ENCODE results near the gene BCS1L. TPM values are rescaled to one million over a fixed set of nuclear protein-coding genes. Genes with fewer than 3 reads are reported as not detected.
A peak's percentile ranks its signal among the peaks of the same experiment; 100 is the strongest.

Gene BCS1L
- total and polyA plus RNA-seq, 4 donors, result 12.5 to 111 (median 26.9) TPM

GRCh38 chr2:218648787-218649100 lies 10.7 kb upstream of the BCS1L start:
- Histone ChIP-seq H3K4me1 (ENCODE audit: control insufficient read depth in 1 of 2, insufficient read depth in 2 of 2, low read length in 2 of 2) (no peaks in the 10 kb centered on the region), H3K36me3 (ENCODE audit: control insufficient read depth in 1 of 2, insufficient read depth in 2 of 2, low read length in 1 of 2) (peaks cover 10 to 25% of the 10 kb centered on the region in 2 donors), H3K4me3 (ENCODE audit: low read length in 2 of 2) (no peak overlapping the region), H3K9me3 (ENCODE audit: control insufficient read depth, low read length) (no peaks in the 10 kb centered on the region), H3K27ac (ENCODE audit: low read depth in 1 of 2, low read length in 2 of 2) (no peak overlapping the region), H3K27me3 (ENCODE audit: control insufficient read depth in 1 of 2, insufficient read depth in 2 of 2, low read length in 1 of 2) (no peaks in the 10 kb centered on the region)
- ATAC-seq (ENCODE audit: low FRiP score) (no peak), DNase-seq (peak in 1 of 2 donors; percentile 55)
- WGBS, 2 donors, result 88 to 90% methylated on average over 11 of the region's 11 CpGs
- intact Hi-C loops (cut with DNase I), result no loop called here

- Histone ChIP-seq H3K27me3 (ENCODE audit: control insufficient read depth in 1 of 2, insufficient read depth in 2 of 2, low read length in 1 of 2) (no peaks in the 10 kb centered on the region), H3K4me1 (ENCODE audit: control insufficient read depth in 1 of 2, insufficient read depth in 2 of 2, low read length in 2 of 2) (no peaks in the 10 kb centered on the region), H3K9me3 (ENCODE audit: control insufficient read depth, low read length) (no peaks in the 10 kb centered on the region), H3K27ac (ENCODE audit: low read depth in 1 of 2, low read length in 2 of 2) (no peak overlapping the region), H3K4me3 (ENCODE audit: low read length in 2 of 2) (no peak overlapping the region), H3K36me3 (ENCODE audit: control insufficient read depth in 1 of 2, insufficient read depth in 2 of 2, low read length in 1 of 2) (peaks cover 0 to 2% of the 10 kb centered on the region in 2 donors)
- no peak for ATAC-seq (ENCODE audit: low FRiP score)
- WGBS, 2 donors, result 85 to 91% methylated on average over 2 of the region's 2 CpGs
- intact Hi-C loops (cut with DNase I), result no loop called here
- DNase-seq, result no peak
Measured at GRCh38 chr2:218655751-218656150, 3.7 kb upstream of the BCS1L start.

GRCh38 chr2:218658671-218659257 lies 719 bp upstream of the BCS1L start:
- Histone ChIP-seq H3K4me3 (ENCODE audit: low read length in 2 of 2) (peak overlapping the region; percentile 46 to 72), H3K27me3 (ENCODE audit: control insufficient read depth in 1 of 2, insufficient read depth in 2 of 2, low read length in 1 of 2) (no peaks in the 10 kb centered on the region), H3K4me1 (ENCODE audit: control insufficient read depth in 1 of 2, insufficient read depth in 2 of 2, low read length in 2 of 2) (no peaks in the 10 kb centered on the region), H3K36me3 (ENCODE audit: control insufficient read depth in 1 of 2, insufficient read depth in 2 of 2, low read length in 1 of 2) (peaks cover 0 to 12% of the 10 kb centered on the region in 2 donors), H3K27ac (ENCODE audit: low read depth in 1 of 2, low read length in 2 of 2) (no peak overlapping the region), H3K9me3 (ENCODE audit: control insufficient read depth, low read length) (no peaks in the 10 kb centered on the region)
- WGBS, 2 donors, result 2 to 3% methylated on average over 27 of the region's 27 CpGs
- intact Hi-C loops (cut with DNase I), result loop anchor here in 1 of 2 donors (1.0 kb wide), 1 partner anchor 252 kb away; no protein-coding TSS in a partner anchor
- DNase-seq (no peak), ATAC-seq (ENCODE audit: low FRiP score) (no peak)

GRCh38 chr2:218659988-218660358 lies 490 bp downstream of the BCS1L start:
- Histone ChIP-seq H3K27ac (ENCODE audit: low read depth in 1 of 2, low read length in 2 of 2) (no peak overlapping the region), H3K36me3 (ENCODE audit: control insufficient read depth in 1 of 2, insufficient read depth in 2 of 2, low read length in 1 of 2) (peaks cover 4 to 22% of the 10 kb centered on the region in 2 donors)
- 14 to 15% methylated on average over 8 of the region's 8 CpGs for WGBS, 2 donors

GRCh38 chr2:218662377-218662776 lies 2.9 kb downstream of the BCS1L start:
- Histone ChIP-seq H3K36me3 (ENCODE audit: control insufficient read depth in 1 of 2, insufficient read depth in 2 of 2, low read length in 1 of 2) (peaks cover 4 to 26% of the 10 kb centered on the region in 2 donors), H3K4me3 (ENCODE audit: low read length in 2 of 2) (no peak overlapping the region), H3K9me3 (ENCODE audit: control insufficient read depth, low read length) (no peaks in the 10 kb centered on the region), H3K27me3 (ENCODE audit: control insufficient read depth in 1 of 2, insufficient read depth in 2 of 2, low read length in 1 of 2) (no peaks in the 10 kb centered on the region), H3K27ac (ENCODE audit: low read depth in 1 of 2, low read length in 2 of 2) (no peak overlapping the region), H3K4me1 (ENCODE audit: control insufficient read depth in 1 of 2, insufficient read depth in 2 of 2, low read length in 2 of 2) (no peaks in the 10 kb centered on the region)
- DNase-seq (no peak), ATAC-seq (ENCODE audit: low FRiP score) (no peak)
- 78 to 79% methylated on average over 7 of the region's 7 CpGs for whole genome bisulfite sequencing, 2 donors
- intact Hi-C loops (cut with DNase I), result no loop called here

More at GRCh38 chr2:218659988-218660358, 490 bp downstream of the BCS1L start:
- DNase-seq (no peak), ATAC-seq (ENCODE audit: low FRiP score) (no peak)
- Histone ChIP-seq H3K9me3 (ENCODE audit: control insufficient read depth, low read length) (no peaks in the 10 kb centered on the region), H3K4me3 (ENCODE audit: low read length in 2 of 2) (peak overlapping the region; percentile 46 to 72), H3K4me1 (ENCODE audit: control insufficient read depth in 1 of 2, insufficient read depth in 2 of 2, low read length in 2 of 2) (no peaks in the 10 kb centered on the region), H3K27me3 (ENCODE audit: control insufficient read depth in 1 of 2, insufficient read depth in 2 of 2, low read length in 1 of 2) (no peaks in the 10 kb centered on the region)
- intact Hi-C loops (cut with DNase I), result loop anchor here in 1 of 2 donors (1.0 kb wide), 1 partner anchor 254 kb away; no protein-coding TSS in a partner anchor

GRCh38 chr2:218662827-218663226 lies 3.3 kb downstream of the BCS1L start:
- intact Hi-C loops (cut with DNase I), result no loop called here
- 87 to 88% methylated on average over 10 of the region's 10 CpGs for whole genome bisulfite sequencing, 2 donors
- Histone ChIP-seq H3K4me1 (ENCODE audit: control insufficient read depth in 1 of 2, insufficient read depth in 2 of 2, low read length in 2 of 2) (no peaks in the 10 kb centered on the region), H3K4me3 (ENCODE audit: low read length in 2 of 2) (no peak overlapping the region), H3K36me3 (ENCODE audit: control insufficient read depth in 1 of 2, insufficient read depth in 2 of 2, low read length in 1 of 2) (peaks cover 4 to 28% of the 10 kb centered on the region in 2 donors), H3K27me3 (ENCODE audit: control insufficient read depth in 1 of 2, insufficient read depth in 2 of 2, low read length in 1 of 2) (no peaks in the 10 kb centered on the region), H3K9me3 (ENCODE audit: control insufficient read depth, low read length) (no peaks in the 10 kb centered on the region), H3K27ac (ENCODE audit: low read depth in 1 of 2, low read length in 2 of 2) (no peak overlapping the region)
- ATAC-seq (ENCODE audit: low FRiP score) (no peak), DNase-seq (no peak)

- no peak for ATAC-seq (ENCODE audit: low FRiP score)
- intact Hi-C loops (cut with DNase I), result no loop called here
- WGBS, 2 donors, result 85 to 86% methylated on average over 14 to 15 of the region's 15 CpGs
- H3K36me3 ChIP-seq (ENCODE audit: control insufficient read depth in 1 of 2, insufficient read depth in 2 of 2, low read length in 1 of 2), result peaks cover 4 to 29% of the 10 kb centered on the region in 2 donors
- no peaks in the 10 kb centered on the region for H3K9me3 ChIP-seq (ENCODE audit: control insufficient read depth, low read length)
- H3K4me3 ChIP-seq (ENCODE audit: low read length in 2 of 2), result no peak overlapping the region
- DNase-seq, result no peak
- no peaks in the 10 kb centered on the region for H3K27me3 ChIP-seq (ENCODE audit: control insufficient read depth in 1 of 2, insufficient read depth in 2 of 2, low read length in 1 of 2)
- H3K27ac ChIP-seq (ENCODE audit: low read depth in 1 of 2, low read length in 2 of 2), result no peak overlapping the region
- no peaks in the 10 kb centered on the region for H3K4me1 ChIP-seq (ENCODE audit: control insufficient read depth in 1 of 2, insufficient read depth in 2 of 2, low read length in 2 of 2)
Measured at GRCh38 chr2:218663901-218664300, 4.4 kb downstream of the BCS1L start.

GRCh38 chr2:218664653-218665052 lies 5.2 kb downstream of the BCS1L start:
- H3K4me3 ChIP-seq (ENCODE audit: low read length in 2 of 2), result no peak overlapping the region
- WGBS, 2 donors, result 94% methylated on average over 7 of the region's 7 CpGs
- no peaks in the 10 kb centered on the region for H3K9me3 ChIP-seq (ENCODE audit: control insufficient read depth, low read length)
- no peaks in the 10 kb centered on the region for H3K27me3 ChIP-seq (ENCODE audit: control insufficient read depth in 1 of 2, insufficient read depth in 2 of 2, low read length in 1 of 2)
- no peak overlapping the region for H3K27ac ChIP-seq (ENCODE audit: low read depth in 1 of 2, low read length in 2 of 2)
- DNase-seq (no peak), ATAC-seq (ENCODE audit: low FRiP score) (no peak)
- intact Hi-C loops (cut with DNase I), result no loop called here
- peaks cover 4 to 29% of the 10 kb centered on the region in 2 donors for H3K36me3 ChIP-seq (ENCODE audit: control insufficient read depth in 1 of 2, insufficient read depth in 2 of 2, low read length in 1 of 2)
- no peaks in the 10 kb centered on the region for H3K4me1 ChIP-seq (ENCODE audit: control insufficient read depth in 1 of 2, insufficient read depth in 2 of 2, low read length in 2 of 2)

- ATAC-seq (ENCODE audit: low FRiP score), result no peak
- WGBS, 2 donors, result 37 to 43% methylated on average over 12 of the region's 12 CpGs
- intact Hi-C loops (cut with DNase I), result no loop called here
Measured at GRCh38 chr2:218671097-218671653, 11.7 kb downstream of the BCS1L start.

More at GRCh38 chr2:218671097-218671653, 11.7 kb downstream of the BCS1L start:
- peaks cover 0 to 6% of the 10 kb centered on the region in 2 donors for H3K36me3 ChIP-seq (ENCODE audit: control insufficient read depth in 1 of 2, insufficient read depth in 2 of 2, low read length in 1 of 2)
- no peaks in the 10 kb centered on the region for H3K27me3 ChIP-seq (ENCODE audit: control insufficient read depth in 1 of 2, insufficient read depth in 2 of 2, low read length in 1 of 2)
- no peaks in the 10 kb centered on the region for H3K4me1 ChIP-seq (ENCODE audit: control insufficient read depth in 1 of 2, insufficient read depth in 2 of 2, low read length in 2 of 2)
- DNase-seq, result no peak
- peak overlapping the region in 1 of 2 donors; percentile 58 for H3K27ac ChIP-seq (ENCODE audit: low read depth in 1 of 2, low read length in 2 of 2)
- no peaks in the 10 kb centered on the region for H3K9me3 ChIP-seq (ENCODE audit: control insufficient read depth, low read length)
- H3K4me3 ChIP-seq (ENCODE audit: low read length in 2 of 2), result peak overlapping the region; percentile 38 to 83

Data from aorta (tissue), 5 donors.